Fibroblast of the aortic adventitia (primary cell): ENCODE results near the gene MRRF. TPM values are rescaled to one million over a fixed set of nuclear protein-coding genes. Genes with fewer than 3 reads are reported as not detected.
"Not testable (repeated sequence)": the region's sequence is repeated elsewhere in the genome, so short reads cannot be mapped to it uniquely, and the experiment has no call there.

Experiments used
- DNase-seq: peaks from one replicate; pipeline ENCODE4 v3.0.0-alpha.2; 2010; ENCODE audit warnings: low read depth
- H3K4me3 ChIP-seq: 2 replicates; pipeline ENCODE4 v1.5.1; 2011; ENCODE audit warnings: low read depth, mild to moderate bottlenecking, control low read depth, low read length, moderate library complexity
- total RNA-seq: library from RNA; depleted of rRNA; stranded (reverse); fragments of >200 nt; gene quantifications from 2 replicates; pipeline ENCODE4 v1.2.3, GENCODE V29; 2012; ENCODE audit warnings: low replicate concordance
- TF ChIP-seq, protein P1 (sequence below): IDR thresholded peaks from 2 replicates; pipeline ENCODE4 v1.5.1; 2011; ENCODE audit warnings: mild to moderate bottlenecking, low read length, control low read depth, inconsistent platforms; ENCODE audit not compliant: insufficient read depth

The MRRF gene
- total RNA-seq, 1 donor: 40.0 TPM

DNA sequence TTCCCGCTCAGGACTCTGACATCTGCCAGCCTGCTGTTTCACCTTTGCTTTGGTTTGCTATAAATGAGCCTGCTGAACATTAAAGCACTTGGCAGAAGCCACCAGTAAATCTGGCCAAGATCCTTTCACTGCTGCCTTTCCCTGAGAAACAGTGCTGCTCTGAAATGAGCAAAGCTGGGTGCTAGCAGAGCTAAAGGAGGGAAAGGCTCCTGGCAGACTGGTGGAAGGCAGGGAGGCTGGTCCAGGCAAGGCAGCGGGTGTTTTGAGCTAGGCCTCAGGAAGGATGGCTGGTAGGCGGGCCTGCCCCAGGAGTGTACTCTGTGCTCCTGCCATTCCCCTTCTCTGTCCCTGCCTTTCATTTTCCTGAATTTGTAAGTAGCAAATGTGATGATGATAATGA is 53.6 kb downstream of the MRRF start:
- peak; percentile 45 for DNase-seq
- TF ChIP-seq, protein P1, sequence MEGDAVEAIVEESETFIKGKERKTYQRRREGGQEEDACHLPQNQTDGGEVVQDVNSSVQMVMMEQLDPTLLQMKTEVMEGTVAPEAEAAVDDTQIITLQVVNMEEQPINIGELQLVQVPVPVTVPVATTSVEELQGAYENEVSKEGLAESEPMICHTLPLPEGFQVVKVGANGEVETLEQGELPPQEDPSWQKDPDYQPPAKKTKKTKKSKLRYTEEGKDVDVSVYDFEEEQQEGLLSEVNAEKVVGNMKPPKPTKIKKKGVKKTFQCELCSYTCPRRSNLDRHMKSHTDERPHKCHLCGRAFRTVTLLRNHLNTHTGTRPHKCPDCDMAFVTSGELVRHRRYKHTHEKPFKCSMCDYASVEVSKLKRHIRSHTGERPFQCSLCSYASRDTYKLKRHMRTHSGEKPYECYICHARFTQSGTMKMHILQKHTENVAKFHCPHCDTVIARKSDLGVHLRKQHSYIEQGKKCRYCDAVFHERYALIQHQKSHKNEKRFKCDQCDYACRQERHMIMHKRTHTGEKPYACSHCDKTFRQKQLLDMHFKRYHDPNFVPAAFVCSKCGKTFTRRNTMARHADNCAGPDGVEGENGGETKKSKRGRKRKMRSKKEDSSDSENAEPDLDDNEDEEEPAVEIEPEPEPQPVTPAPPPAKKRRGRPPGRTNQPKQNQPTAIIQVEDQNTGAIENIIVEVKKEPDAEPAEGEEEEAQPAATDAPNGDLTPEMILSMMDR: no peak
- no peak overlapping the region for H3K4me3 ChIP-seq

DNA sequence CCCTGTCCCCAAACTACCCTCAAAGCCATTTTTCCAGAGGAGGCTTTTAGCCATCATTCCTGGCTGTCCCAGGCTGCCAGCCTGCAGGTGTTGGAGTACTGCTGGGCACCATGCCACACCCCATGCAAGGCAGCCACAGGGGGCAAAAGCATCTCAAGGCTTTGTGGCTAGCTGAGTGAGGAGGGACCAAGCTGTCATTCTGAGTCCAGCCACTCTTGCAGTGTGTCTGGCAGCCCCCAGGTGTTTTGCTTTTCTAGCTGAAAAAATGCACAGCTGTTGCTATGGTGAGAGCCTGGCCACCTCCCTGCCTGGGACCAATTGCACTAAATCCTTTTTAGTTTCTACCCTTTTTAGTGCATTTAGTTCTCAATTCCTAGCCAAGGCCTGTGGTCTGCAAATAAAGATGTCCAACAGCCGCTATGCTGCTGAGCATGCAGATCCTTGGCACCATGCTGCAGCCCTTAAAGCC is 55.8 kb downstream of the MRRF start:
- no peak for DNase-seq
- no peak overlapping the region for H3K4me3 ChIP-seq
- TF ChIP-seq, protein P1: no peak

DNA sequence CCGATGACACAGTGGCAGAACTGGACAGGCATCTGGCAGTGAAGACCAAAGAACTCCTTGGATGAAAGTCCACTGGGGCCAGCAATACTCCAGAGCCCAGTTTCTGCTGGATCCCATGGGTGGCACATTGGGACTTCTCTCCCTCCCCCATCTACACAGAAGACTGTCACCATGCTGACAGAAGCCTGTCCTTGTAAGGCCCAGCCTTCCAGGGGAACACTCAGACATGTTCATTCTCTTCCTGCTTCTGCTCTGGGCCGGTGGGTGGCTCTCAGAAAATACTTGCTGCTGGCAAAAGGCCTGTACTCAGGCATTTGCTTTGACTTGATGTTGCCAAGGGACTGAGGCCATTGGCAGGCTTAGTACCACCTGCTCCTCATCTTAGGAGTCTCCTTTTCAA is 57.9 kb downstream of the MRRF start:
- TF ChIP-seq, protein P1: no peak
- DNase-seq: no peak
- H3K4me3 ChIP-seq: no peak overlapping the region

DNA sequence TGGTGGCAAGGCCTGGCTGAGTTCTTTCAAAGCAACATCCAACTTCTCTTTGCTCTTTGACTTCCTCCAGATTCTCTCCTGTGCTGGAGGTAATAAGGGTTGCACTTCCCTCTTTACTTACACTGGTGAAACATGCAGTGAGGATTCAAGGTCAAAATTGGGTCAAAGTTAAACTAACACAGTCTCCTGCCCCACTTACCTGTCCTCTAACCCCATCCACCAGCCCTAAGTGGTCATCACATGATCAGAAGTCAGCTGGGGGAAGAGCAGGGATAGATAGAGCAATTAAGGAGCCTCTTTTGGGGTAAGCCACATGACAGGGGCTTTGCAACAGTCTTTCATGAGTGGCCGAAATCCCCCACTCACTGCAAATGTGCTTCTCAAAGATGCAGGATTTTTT is 60.0 kb downstream of the MRRF start:
- H3K4me3 ChIP-seq, DNase-seq: not testable (repeated sequence)

DNA sequence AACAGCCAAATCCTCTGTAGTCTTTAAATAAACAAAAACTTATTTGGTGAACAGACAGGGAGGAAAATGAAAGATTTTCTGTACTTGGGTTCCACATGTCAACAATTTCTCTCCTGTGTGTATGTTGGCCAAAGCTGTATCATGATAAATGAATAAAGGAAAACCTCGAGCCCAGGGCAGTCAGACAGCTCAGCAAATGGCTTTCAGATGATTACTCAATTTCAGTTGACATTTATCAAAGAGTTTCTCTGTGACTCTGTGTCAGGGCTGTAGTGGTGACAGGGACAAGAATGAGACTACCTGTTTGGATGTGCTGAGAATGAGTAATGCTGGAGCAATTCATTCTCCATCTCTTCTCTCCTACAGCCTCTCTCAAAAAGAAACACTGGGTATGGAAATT is 60.4 kb downstream of the MRRF start:
- DNase-seq: peak; percentile 31
- H3K4me3 ChIP-seq: no peak overlapping the region
- TF ChIP-seq, protein P1: no peak

DNA sequence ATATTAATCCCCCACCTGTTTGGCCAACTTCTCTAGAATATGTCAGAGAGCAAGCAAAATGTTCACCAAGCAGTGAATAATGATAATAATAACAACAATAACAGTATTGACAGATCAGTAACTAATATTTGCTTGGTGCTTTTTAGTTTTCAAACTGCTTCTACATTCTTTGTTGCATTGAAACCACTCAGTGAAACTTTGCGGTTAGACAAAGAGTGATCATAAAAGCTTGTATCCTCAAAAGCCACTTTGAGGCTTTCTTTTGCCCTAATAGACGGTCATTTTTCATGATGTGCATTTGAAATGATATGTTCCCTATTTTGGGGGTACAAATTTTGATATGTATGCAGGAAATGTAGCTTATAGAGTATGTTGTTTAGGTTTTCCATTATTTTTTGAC is 62.5 kb downstream of the MRRF start:
- no peak for DNase-seq
- H3K4me3 ChIP-seq: no peak overlapping the region
- TF ChIP-seq, protein P1: no peak

DNA sequence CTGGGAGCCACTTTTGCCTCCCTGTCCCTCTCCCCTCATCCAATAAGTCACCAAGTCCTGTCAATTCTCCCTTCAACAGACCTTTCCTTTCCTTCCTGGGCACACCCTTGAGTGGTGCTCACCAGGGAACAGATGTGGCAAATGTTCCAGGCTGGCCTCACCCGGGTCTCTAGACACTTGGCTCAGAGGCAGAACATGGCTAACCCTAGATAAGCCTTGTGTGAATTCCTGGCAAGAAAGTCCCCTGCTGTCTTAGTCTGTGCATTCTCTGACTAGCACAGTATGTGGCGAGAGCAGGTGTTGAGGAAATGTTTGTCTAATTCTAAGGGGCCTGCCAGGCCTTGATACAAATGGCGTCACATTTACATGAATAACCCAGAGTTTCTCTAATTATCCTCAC is 64.9 kb downstream of the MRRF start:
- no peak overlapping the region for H3K4me3 ChIP-seq
- TF ChIP-seq, protein P1: no peak
- no peak for DNase-seq

DNA sequence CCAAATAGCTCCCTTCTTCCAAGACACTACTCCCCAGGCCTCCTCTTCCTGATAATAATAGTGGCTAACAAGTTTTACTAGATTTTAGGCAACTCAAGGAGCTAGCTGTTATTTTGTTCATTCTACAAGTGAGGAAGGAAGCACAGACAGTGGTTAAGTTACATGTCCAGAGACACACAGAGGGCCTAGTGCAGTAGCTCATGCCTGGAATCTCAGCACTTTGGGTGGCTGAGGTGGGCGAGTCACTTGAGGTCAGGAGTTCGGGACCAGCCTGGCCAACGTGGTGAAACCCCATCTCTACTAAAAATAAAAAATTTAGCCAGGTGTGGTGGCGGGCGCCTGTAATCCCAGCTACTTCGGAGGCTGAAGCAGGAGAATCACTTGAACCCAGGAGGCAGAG is 65.8 kb downstream of the MRRF start:
- not testable (repeated sequence) for DNase-seq, H3K4me3 ChIP-seq
